NCI-H69 (cell line): ENCODE measurements around the gene SLC4A5.

Experiments
- DNase-seq: peaks from one replicate; lab custom pipeline; 2025; lab: John Stamatoyannopoulos, UW

Gene SLC4A5, protein sequence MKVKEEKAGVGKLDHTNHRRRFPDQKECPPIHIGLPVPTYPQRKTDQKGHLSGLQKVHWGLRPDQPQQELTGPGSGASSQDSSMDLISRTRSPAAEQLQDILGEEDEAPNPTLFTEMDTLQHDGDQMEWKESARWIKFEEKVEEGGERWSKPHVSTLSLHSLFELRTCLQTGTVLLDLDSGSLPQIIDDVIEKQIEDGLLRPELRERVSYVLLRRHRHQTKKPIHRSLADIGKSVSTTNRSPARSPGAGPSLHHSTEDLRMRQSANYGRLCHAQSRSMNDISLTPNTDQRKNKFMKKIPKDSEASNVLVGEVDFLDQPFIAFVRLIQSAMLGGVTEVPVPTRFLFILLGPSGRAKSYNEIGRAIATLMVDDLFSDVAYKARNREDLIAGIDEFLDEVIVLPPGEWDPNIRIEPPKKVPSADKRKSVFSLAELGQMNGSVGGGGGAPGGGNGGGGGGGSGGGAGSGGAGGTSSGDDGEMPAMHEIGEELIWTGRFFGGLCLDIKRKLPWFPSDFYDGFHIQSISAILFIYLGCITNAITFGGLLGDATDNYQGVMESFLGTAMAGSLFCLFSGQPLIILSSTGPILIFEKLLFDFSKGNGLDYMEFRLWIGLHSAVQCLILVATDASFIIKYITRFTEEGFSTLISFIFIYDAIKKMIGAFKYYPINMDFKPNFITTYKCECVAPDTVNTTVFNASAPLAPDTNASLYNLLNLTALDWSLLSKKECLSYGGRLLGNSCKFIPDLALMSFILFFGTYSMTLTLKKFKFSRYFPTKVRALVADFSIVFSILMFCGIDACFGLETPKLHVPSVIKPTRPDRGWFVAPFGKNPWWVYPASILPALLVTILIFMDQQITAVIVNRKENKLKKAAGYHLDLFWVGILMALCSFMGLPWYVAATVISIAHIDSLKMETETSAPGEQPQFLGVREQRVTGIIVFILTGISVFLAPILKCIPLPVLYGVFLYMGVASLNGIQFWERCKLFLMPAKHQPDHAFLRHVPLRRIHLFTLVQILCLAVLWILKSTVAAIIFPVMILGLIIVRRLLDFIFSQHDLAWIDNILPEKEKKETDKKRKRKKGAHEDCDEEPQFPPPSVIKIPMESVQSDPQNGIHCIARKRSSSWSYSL

DNA sequence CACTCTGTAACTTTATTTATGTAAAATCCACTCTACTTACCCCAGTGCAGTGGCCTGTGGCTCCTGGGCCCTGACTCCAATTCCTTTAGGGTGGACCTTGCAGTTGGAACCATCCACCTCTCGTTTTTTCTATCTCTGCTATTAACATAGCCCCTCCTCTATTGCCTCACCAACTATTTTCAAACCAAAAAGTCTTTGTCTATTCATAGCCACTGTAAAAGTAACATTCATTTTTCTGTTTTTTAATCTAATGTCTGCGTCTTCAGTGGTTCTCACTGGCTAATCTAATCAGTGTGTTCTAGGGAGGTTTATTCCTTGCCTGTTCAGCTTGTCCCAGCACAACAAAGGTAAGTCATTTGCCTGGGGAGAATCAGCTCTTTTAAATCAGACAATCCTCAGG, at the start of gene SLC4A5:
Gene SLC4A5 (minus strand): TSS at position 101 of the 400 bp plus-strand sequence. CDS start 28,393 bp downstream, outside the sequence.
- no peak for DNase-seq

DNA sequence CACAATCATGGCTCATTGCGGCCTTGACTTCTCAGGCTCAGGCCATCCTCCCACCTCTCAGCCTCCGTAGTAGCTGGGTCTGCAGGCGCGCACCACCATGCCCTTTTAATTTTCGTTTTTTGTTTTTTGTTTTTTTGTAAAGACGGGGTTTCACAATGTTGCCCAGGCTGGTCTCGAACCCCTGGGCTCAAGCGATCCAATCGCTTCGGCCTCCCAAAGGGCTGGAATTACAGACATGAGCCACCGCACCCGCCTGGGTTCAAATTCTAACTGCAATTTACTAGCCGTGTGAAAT, 49.2 kb upstream of the SLC4A5 start:
- DNase-seq: no peak

DNA sequence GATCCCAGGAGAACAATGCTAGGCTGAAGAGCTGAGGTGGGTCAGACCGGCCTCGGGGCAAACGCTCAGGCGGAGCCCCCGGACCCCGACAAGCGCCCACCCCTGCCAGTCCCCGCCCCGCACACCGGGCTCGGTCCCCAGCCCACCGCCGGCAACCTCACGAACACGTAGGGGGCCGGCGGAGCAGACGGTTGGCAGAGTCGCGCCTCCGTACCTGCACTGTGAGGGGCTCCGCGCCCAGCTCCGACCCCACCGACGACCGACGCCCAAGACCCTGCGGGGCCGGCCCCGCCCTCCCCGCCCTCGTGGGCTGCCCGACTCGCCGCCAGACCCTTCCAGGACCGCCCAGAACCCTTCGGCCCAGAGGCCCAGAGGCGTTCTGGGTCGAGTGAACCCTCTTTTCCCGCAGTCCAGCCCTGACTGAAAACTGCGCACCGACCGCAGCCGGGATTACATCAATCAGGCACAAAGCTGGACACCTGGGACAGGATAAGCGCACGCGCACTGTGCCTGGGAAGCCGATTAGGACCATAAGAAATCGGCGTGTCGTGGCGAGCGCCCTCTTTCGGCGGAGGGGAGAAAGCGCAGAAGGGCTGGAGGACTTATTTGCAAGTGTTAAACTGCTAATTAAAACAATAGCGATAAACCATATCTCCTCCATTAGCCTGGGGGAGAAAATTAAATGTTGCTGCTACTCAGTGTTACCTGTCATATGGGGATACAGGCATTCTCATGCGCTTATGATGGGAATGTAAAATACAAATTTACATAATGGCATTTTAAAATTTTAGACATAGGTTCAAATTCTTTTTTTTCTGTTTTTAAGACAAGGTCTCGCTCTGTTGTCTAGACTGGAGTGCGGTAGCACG, 48.6 kb upstream of the SLC4A5 start:
- peak; percentile 84 for DNase-seq

DNA sequence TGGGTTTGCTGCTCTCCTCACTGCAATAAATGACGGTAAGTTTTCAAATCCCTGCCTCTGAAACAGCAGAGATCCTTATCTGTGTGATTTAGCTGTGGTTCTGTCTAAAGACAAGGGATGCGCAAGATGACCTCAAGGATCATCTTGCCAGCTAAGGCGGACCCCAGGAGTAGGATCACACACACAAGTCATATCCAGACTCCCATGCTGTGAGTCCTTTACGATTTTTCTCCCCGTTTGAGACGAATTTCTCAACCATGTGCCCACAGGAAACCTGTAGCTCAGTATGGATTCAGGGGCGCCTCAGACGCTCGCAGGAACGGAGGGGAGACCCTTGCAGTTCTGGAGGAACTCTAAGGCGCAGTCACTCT, 48.0 kb upstream of the SLC4A5 start:
- DNase-seq: peak; percentile 43

DNA sequence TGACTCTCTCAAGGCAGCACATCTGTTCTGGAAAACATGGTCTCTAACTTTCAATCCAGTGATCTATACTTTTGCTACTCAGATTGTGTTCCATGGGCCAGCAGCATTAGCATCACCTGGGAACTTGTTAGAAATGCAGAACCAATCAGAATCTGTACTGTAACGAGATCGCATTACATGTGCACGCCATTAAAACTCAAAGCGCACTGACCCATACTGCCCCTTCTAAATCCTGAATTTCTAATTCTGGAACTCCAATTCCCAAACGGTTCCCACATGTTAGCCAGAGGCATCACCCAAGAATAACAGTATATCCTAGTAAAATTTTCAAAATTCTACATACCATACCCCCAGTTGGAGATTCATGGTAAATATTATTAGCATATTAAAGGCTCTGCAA, 47.4 kb upstream of the SLC4A5 start:
- no peak for DNase-seq

DNA sequence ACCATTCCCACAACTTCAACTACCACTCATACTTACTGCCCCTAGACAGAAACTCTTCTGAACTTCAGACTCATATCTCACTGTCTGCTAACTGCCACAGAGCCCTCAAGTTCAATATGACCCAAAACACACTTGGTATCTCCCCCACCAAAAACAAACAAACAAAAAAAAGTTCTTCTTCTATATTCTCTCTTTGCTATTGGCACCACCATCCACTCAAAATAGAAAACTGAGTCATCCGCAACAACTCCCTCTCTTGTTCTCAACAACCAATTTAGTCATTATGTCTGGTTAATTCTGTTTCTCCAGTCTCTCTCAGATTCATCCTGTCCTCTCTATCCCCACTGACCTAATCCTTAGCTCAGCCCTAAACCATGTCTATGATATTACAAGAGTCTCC, 44.1 kb upstream of the SLC4A5 start:
- no peak for DNase-seq

DNA sequence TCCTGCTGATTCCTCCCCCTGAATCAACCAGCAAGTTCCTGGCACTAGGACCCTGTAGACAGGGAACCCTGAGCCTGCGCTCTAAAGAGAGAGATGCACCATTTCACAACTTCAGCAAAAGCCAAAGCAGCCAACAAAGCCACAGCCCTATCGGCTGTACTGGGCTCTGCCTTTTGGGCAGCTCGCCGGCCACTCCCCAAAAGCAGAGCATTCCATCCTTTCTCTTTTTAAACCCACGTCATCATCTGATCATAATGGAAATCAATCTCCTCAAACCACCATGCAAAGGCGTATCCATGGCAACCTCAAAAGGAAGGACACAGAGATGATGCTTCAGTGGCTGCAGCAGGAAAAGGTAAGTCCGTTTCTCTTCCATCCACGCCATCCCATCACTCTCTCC, 42.2 kb upstream of the SLC4A5 start:
- no peak for DNase-seq

DNA sequence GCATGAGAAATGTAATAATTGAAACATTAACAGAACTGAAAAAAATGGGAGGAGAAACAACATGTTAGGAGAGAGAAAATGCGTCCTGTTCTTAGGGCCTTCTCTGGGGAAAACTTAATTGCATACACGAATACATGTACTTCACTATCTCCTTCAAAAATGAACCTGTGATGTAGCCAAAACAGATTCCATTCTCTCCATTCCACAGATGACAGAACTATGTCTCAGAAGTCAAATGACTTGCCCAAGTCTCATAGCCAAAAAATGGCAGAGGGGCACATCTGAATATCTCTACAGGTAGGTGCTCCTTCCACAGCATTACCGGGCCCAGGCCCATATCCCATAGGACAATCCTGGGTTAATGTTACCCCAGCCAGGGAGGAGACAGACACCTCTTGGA, 40.8 kb upstream of the SLC4A5 start:
- no peak for DNase-seq

DNA sequence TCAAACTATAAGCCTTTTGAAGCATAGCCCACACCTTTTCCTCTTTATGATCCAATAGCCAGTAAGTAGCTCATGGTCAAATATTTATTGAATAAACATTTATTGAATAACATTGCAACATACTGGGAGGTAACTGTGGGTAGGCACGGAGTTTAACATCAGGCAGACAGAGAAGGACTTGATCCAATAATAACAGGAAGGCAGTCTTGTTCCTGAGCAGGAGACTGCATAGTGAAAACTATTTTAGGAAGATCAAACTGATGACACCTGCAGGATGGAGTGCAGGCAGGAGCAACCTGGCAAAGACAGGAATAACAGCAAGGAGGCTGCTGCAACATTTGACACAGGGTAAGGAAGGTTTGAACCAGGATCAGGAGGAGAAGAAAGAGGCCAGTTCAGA, 40.0 kb upstream of the SLC4A5 start:
- no peak for DNase-seq

DNA sequence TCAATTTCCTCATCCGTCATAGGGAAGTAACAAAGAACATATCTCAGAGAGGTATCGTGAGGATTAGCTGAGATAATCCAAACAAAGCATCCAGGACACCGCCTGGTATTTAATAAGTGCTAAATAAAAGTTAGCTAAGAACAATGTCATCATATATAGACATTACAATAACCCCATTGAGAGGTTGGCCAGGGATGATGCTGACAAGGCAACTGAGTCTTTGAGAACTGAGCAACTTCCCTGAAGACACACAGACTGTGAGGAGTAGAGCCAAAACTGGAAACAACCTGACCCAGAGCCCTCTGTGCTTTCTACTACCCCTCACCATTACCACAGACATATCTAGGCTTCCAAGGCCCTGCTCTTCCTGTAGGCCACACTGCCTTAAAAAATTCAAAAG, 38.5 kb upstream of the SLC4A5 start:
- DNase-seq: no peak

DNA sequence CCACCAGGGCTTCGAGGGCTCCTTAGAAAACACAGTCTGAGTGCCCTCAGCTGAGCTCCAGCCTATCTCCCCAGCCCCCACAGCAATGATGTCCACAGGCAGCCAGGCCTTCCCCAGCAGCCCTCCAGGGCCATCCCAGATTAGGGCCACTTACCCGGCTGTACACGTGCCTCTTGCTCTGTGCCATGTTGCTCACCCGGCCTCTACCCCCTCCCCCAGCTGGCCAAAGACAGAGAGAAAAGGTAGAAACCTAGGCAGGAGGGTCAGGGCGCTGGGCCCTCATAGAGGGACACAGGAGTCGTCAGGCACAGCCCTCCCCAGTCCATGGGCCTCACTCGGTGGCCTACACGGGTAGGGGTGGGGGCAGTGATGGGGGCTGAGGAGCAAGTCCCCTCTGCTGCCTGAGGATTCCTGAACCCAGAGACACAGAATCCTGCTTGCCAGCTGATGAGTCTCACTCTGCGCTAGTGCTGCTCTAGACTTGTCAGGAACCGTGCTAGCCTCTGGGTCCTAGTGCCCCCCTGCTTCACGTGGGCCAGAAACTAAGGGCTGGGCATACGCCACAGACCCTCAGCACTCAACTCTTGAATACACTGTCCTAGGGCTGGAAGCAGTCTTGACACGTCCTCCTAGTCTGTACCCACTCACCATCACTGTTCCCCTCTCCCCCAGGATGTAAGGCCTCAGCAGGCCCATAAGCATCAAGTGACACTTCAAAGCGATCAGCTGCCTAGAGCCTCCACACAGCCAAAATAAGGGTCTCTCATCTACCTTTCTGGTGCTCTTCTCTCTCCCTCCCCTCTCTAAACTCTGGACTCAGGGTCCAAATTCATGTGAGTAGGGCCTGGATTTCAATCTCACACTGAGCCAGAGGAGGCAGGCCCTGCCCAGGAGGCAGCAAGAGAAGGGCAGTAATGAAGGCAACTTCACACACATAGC, 36.9 kb upstream of the SLC4A5 start, which contains the start of gene DCTN1:
Gene DCTN1 (minus strand): TSS at position 461 of the 939 bp plus-strand sequence. CDS start 274 bp downstream, at position 187.
- peak; percentile 21 for DNase-seq

DNA sequence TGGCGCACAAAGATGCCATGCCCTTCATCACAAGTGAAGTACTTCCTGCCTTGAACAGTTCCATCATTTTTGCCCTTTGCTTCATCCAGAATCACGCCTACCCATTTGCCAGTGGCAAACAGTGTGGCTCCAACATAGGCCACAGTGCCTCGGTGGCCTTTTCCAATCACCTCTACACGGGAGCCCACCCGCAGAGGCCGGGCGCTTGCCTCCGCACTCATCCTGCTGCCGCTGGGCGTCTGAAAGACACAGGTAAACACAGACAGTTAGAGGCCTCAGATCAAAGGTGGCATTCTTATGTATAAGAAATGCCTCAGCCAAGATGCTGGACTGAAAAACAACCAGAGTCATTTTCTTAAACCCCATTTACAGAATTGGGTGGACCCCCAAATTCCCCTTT, 34.8 kb upstream of the SLC4A5 start:
- no peak for DNase-seq

DNA sequence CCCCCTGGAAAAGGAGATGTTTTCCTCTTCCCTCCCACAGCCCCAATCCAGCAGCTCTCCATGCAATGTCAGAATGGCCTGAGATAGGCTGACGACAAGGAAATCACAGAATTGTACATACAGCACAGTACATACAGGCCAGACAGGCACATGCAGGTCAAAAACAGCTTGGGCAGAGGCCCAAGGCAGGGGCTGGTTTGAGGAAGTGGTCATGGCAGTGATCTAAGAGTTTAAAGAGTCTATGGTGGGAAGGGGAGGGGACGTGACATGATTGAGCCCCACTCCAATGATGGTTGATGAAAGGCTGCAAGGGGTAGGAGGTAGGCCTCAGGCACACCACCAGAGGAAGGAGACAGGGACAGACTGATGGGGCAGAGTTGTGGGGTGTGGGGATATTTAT, 32.6 kb upstream of the SLC4A5 start:
- no peak for DNase-seq

DNA sequence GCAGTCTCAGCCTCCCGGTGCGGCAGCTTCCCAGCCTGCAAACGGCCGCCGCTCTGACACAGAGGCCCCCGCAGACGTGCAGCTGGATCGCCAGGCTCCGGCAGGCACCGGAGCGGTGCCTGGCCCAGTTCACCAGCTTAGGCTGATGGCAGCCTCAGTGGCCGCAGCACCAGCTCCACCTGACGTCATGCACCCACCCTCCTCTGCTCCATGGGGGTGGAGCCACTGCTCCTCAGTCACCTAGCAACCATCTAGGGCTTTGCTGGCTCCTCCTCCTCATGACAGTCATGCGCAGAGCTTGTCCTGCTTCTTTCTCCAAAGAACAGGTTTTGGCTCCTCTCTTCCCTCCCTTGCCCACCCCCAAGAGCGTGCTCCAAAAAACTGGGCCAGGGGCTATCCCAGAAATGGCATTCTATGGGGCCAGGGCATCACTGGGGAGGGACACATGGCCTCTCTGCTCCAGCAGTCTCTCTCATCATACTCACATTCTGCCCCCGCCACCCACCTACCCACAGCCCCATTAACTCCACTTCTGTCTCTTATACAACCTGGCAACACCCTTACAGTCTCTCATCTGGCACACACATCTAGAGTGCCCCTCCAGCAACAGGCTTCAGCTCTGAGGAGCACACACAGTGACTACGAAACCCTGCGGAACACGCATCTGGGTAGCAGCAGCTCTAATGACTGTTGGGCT, 31.4 kb upstream of the SLC4A5 start:
- DNase-seq: peak; percentile 86

DNA sequence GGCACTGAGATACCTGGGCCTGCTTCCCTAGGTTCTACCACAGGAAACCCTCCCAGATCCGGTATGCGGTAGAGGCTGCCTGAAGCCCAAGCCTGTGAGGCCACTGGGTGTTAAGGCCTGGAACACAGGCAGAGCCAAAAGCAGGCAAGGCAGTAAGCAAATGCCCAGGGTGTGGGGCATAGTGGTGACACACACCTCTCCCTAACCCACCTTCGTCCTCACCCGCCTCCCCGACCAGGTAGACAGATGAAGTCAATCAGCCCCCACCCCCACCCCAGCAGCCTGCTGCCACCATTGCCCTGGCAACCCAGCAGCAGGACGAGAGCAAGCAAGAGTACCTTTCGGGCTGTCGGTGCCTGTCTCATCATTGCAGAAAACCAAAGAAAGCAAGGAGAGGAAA, 30.8 kb upstream of the SLC4A5 start:
- peak; percentile 43 for DNase-seq

DNA sequence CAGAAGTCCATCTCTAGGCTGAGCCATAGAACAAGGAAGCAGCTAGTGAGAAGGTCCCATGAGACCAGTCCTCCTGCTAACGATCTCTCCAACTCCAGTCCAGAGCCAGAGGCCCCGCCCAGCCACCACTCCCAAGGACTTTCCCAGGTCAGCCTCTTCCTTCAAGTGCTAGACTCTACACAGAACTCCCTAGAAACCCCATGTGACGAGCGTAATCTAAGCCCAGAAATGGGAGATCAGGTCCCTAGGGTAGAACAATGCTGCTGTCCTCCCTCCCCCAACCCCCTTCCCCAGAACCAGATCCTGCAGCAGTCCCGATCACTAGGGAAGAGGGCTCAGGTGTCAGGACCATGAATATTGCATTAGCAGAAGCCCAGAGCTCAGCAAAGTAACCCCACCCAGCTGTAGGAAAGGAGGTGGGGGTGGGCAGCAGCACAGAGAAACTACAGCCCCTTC, 30.0 kb upstream of the SLC4A5 start:
- DNase-seq: peak; percentile 72

DNA sequence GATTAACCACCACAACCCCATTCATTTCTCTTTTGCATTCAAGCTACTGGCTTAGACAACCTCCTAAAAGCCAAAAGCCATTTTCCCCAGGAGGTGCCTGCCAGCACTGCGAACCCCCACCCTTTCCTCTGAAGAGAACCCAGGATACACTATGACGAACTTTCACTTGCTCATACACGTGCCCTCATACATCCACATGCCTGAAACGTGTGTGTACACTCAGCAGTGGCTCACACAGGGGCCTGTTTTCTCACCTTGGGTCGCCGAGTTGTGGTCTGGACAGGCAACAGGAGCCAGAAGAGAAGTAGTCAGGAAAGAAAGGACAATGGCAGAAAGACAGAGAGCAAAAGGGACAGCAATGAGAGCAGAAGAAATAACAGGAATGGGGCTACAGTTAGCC, 29.5 kb upstream of the SLC4A5 start:
- no peak for DNase-seq

DNA sequence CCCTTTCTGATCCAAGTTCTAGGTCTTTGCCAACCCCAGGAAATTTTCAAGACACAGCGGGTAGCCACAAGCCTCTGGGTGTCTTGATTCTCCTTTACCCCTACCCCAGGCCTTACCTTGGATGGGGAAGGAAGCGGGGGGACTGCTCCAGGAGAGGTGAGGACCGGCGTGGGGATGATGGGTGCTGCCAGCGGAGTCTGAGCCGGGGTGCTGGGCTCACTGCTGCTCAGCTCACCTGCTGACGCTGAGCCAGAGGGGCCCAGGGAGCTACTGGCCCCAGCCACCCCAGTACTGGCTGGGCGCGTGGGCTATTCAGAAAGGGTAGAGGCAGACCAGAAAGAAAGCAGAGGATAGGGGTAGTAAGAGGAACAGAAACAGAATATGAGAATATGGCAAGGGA, 28.2 kb upstream of the SLC4A5 start:
- DNase-seq: no peak

DNA sequence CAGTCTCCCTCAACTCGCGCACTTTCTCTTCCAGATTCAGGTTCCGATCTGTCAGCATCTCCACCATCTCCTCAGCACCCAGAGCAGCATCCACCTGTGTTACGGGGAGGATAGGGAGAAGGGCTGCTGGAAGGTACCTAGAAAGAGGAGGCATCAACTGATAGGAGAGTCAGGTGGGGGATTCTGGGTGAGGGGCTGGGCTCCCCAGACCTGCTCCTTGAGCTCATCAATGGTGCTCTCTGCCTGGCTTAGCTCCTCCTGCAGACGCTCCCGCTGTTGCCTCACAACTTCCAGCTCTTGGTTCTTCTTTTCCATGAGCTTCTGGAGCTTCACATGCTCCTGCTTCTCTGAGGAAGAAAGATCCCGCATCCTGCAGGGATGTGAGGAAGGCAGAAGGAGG, 26.8 kb upstream of the SLC4A5 start:
- DNase-seq: no peak

DNA sequence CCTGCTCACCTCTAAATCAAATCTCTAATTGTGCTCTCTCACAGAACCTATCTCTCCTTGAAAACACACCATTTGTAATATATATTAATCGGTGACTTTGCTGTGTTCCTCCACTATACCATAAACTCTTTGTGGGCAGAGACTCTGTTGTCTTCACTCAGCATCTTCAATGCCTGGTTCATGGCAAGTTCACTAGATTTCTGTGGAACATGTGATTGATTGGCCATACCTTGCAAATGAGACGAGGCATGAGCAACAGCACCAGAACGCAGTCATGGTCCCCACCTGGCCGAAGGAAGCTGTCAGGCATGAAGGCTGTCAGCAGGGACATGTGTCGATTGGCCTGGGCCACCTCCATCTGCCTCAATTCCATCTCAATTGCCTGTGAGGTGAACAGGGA, 25.3 kb upstream of the SLC4A5 start:
- DNase-seq: no peak
